Activated CD8-positive, alpha-beta T cell treated with anti-CD3 and anti-CD28 coated beads for 36 hours (primary cell): ENCODE measurements around the gene ZSWIM8. TPM values are rescaled to one million over a fixed set of nuclear protein-coding genes. Genes with fewer than 3 reads are reported as not detected.
"Not testable (repeated sequence)": the region's sequence is repeated elsewhere in the genome, so short reads cannot be mapped to it uniquely, and the experiment has no call there.

Experiments
- ATAC-seq: fragments of 200-7000 bp; cut with Tn5 transposase; one replicate; pipeline ENCODE4 v1.10.0; 2021; ENCODE audit warnings: mild to moderate bottlenecking, moderate library complexity
- CTCF ChIA-PET: fragments of 350-600 bp; sonication (Branson Sonifier 250); formaldehyde crosslinking; loops from one replicate; lab custom pipeline; 2021; ENCODE audit warnings: antibody characterized with exemption; lab: Charles Lee
- POLR2A ChIA-PET: fragments of 350-600 bp; sonication (Branson Sonifier 250); formaldehyde crosslinking; loops from one replicate; lab custom pipeline; 2021; ENCODE audit warnings: antibody characterized with exemption; lab: Charles Lee
- DNase-seq: peaks from one replicate; pipeline ENCODE4 v3.0.0-alpha.2; 2020
- H3K27ac Mint-ChIP-seq: one replicate; pipeline ENCODE4 v1.8.0; 2021; ENCODE audit warnings: mild to moderate bottlenecking, mixed read lengths
- H3K27me3 Mint-ChIP-seq: one replicate; pipeline ENCODE4 v1.8.0; 2021; ENCODE audit warnings: mixed read lengths
- H3K36me3 Mint-ChIP-seq: one replicate; pipeline ENCODE4 v1.8.0; 2021; ENCODE audit warnings: low read depth, mixed read lengths
- H3K4me1 Mint-ChIP-seq: one replicate; pipeline ENCODE4 v1.8.0; 2021; ENCODE audit warnings: low read depth, mixed read lengths
- H3K4me3 Mint-ChIP-seq: one replicate; pipeline ENCODE4 v1.8.0; 2021; ENCODE audit warnings: mild to moderate bottlenecking, moderate library complexity, mixed read lengths
- H3K9me3 Mint-ChIP-seq: one replicate; pipeline ENCODE4 v1.8.0; 2021; ENCODE audit warnings: mixed read lengths
- intact Hi-C: fragments of 100-400 bp; cut with micrococcal nuclease; formaldehyde crosslinking; loops from one replicate; pipeline ENCODE4 v1.10.0; 2022
- total RNA-seq, 2 experiments: library from RNA; stranded (reverse); gene quantifications; one replicate each; pipeline ENCODE4 v1.2.3, GENCODE V29; 2021
- TF ChIP-seq, protein P1 (sequence below): fragments of 200-600 bp; IDR thresholded peaks from one replicate; pipeline ENCODE4 v1.8.0; 2022; ENCODE audit warnings: antibody characterized with exemption, mild to moderate bottlenecking

ZSWIM8 gene
- total RNA-seq, 2 experiments from 2014 or later = 30.0 to 41.0 TPM

DNA sequence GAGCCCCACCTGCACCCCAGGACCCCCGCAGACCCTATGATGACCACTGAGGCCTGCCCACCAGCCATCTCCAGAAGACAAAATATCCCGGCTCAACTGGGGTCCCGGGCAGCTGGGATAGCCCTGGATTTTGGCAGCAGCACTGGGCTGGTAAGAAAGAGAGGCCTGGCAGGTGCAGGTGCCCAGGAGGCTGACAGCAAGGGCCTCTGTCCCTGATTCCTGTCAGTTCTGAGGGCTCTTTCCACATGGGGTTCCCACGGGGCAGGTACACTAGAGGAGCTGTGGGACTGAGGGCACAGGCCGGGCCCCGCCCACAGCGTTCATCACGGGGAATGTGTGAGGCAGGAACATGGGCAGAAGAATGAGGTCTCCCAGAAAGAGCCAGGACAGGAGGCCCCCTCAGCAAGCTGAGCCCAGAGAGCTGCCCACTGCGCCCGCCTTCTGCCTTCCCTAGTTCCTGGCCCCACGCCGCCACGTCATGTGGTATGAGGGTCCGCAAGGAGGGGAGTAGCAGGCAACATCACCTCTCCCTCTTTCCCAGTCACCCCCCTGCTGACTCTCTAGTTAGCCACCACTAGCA lies 38.8 kb downstream of the ZSWIM8 start:
- ChIA-PET POLR2A (no interaction called here), CTCF (interaction anchor here (0.9 kb wide), 1 partner anchor 295 kb away, joined by 3 read pairs; no protein-coding TSS in a partner anchor)
- Mint-ChIP-seq H3K36me3 (peaks cover 3% of the 10 kb centered on the region), H3K9me3 (no peaks in the 10 kb centered on the region), H3K27ac (no peak overlapping the region), H3K27me3 (no peaks in the 10 kb centered on the region), H3K4me3 (no peak overlapping the region), H3K4me1 (no peaks in the 10 kb centered on the region)
- DNase-seq = no peak
- intact Hi-C loops = no loop called here
- ATAC-seq = no peak
- TF ChIP-seq, protein P1, sequence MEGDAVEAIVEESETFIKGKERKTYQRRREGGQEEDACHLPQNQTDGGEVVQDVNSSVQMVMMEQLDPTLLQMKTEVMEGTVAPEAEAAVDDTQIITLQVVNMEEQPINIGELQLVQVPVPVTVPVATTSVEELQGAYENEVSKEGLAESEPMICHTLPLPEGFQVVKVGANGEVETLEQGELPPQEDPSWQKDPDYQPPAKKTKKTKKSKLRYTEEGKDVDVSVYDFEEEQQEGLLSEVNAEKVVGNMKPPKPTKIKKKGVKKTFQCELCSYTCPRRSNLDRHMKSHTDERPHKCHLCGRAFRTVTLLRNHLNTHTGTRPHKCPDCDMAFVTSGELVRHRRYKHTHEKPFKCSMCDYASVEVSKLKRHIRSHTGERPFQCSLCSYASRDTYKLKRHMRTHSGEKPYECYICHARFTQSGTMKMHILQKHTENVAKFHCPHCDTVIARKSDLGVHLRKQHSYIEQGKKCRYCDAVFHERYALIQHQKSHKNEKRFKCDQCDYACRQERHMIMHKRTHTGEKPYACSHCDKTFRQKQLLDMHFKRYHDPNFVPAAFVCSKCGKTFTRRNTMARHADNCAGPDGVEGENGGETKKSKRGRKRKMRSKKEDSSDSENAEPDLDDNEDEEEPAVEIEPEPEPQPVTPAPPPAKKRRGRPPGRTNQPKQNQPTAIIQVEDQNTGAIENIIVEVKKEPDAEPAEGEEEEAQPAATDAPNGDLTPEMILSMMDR = no peak

DNA sequence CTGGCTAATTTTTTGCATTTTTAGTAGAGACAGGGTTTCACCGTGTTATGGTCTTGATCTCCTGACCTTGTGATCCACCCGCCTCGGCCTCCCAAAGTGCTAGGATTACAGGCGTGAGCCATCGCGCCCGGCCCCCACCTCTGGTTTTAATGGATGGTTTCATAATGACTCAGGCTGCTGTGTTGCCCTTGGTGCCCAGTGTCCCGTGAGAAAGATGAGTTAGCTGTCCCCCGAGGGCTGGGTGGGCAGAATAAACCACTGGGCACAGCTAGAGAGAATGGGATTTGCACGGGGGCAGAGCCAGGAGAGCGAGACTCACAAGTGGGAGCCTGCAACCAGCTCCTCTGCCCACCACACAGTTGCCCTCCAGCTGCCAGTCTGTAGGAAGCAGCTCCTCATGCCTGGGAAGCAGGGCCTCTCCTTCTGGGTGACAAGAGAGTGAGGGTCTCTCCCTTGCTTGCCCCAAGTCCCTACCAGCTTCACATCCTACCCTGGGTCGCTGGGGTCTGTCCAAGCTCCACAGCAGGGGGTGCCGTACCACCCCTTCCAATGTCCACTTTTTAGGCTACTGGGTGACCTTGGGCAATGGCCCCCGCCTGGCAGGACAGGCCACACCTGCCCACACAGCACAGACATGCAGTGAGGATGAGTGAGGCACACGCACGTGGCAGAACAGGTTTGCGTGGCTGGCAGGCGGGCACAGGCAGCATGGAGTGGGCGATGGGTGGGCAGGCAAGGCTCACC lies 42.1 kb downstream of the ZSWIM8 start:
- CTCF ChIA-PET = interaction anchor here (1.1 to 2.3 kb wide), 3 partner anchors 11 to 113 kb away, joined by 3 to 7 read pairs (median 3); no protein-coding TSS in a partner anchor
- intact Hi-C loops = no loop called here
- Mint-ChIP-seq H3K27me3 (no peaks in the 10 kb centered on the region), H3K4me1 (no peaks in the 10 kb centered on the region), H3K27ac (no peak overlapping the region), H3K4me3 (no peak overlapping the region), H3K9me3 (no peaks in the 10 kb centered on the region), H3K36me3 (peaks cover 3% of the 10 kb centered on the region)
- TF ChIP-seq, protein P1 = no peak
- DNase-seq = no peak
- POLR2A ChIA-PET = interaction anchor here (0.7 kb wide), 1 partner anchor 13 kb away, joined by 3 read pairs; no protein-coding TSS in a partner anchor
- ATAC-seq = no peak

DNA sequence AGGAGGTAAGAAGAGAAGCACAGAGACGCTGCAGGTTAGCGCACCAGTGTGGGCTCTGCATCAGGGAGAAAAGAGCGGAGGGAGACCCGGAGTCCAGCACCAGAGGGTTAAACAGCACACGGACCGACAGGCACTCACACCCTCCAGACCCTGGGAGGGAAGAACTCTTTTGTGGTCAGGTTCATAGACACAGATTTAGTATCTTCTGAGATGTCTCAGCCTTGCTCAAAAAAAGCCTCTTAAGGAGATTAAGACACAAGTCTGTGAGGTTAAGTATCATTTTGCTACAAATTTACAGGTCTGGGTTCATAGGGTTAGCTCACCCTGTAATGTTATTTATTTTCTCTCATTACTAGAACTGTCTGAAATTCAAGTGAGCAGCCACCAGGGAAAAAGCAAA lies 42.8 kb downstream of the ZSWIM8 start:
- DNase-seq (no peak), ATAC-seq (no peak)
- no peaks in the 10 kb centered on the region for H3K9me3 Mint-ChIP-seq
- intact Hi-C loops = no loop called here
- H3K27me3 Mint-ChIP-seq = no peaks in the 10 kb centered on the region
- POLR2A ChIA-PET = interaction anchor here (0.7 kb wide), 1 partner anchor 12 kb away, joined by 3 read pairs; no protein-coding TSS in a partner anchor
- TF ChIP-seq, protein P1 = no peak
- H3K27ac Mint-ChIP-seq = no peak overlapping the region
- H3K4me3 Mint-ChIP-seq = no peak overlapping the region
- CTCF ChIA-PET = interaction anchor here (1.1 to 1.6 kb wide), 2 partner anchors 12 to 113 kb away, joined by 3 read pairs; no protein-coding TSS in a partner anchor
- no peaks in the 10 kb centered on the region for H3K4me1 Mint-ChIP-seq
- H3K36me3 Mint-ChIP-seq = peaks cover 3% of the 10 kb centered on the region

DNA sequence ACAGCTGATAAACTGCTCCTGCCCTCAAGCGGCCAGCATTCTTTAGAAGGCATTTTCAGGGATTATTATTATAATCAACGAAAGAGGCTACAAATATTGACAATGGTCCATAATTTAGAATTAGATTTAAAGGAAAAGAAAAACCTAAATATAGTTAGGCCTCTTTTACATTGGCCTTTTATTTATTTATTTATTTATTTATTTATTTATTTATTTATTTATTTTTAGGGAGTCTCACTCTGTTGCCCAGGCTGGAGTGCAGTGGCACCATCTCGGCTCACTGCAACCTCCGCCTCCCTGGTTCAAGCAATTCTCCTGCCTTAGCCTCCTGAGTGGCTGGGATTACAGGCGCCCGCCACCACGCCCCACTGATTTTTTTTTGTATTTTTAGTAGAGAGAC lies 43.7 kb downstream of the ZSWIM8 start:
- not testable (repeated sequence) for H3K4me3 Mint-ChIP-seq

DNA sequence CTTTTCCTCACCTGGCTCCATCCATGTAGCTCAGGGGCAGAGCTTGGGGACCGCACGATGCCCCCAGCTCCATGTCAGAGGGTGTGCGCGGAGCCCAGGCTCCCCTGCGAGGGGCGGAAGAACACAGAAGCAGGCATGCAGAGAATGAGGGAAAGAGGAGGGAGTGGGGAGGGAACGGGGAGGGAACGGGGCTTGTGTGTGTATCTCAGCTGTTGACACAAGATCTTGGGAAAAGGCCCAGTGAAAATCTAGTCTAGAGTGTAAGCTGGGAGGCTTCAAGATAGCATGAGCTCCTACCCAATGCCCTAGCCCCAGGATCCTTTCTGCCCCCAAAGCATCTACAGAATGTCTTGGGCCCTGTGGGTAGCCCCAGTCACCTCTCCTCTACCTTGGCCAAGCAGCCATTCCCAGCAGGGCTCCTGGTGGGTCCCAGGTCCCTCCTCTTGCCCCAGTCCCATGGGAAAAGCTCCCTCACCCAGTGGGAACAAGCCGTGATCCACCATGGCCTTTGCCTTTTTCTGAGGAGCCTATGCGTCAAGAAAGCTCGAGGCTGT lies 51.1 kb downstream of the ZSWIM8 start:
- Mint-ChIP-seq H3K27ac (no peak overlapping the region), H3K36me3 (peaks cover 5% of the 10 kb centered on the region), H3K4me3 (no peak overlapping the region), H3K9me3 (no peaks in the 10 kb centered on the region), H3K4me1 (no peaks in the 10 kb centered on the region), H3K27me3 (no peaks in the 10 kb centered on the region)
- ChIA-PET POLR2A (interaction anchor here (0.6 to 1.5 kb wide), 2 partner anchors 14 kb away, joined by 3 read pairs; no protein-coding TSS in a partner anchor), CTCF (interaction anchor here (0.8 to 4.6 kb wide), 4 partner anchors 8 to 104 kb away, joined by 4 to 13 read pairs (median 6); no protein-coding TSS in a partner anchor)
- intact Hi-C loops = no loop called here
- TF ChIP-seq, protein P1 = no peak
- no peak for ATAC-seq
- no peak for DNase-seq

More for the DNA sequence above, 43.7 kb downstream of the ZSWIM8 start:
- H3K27ac Mint-ChIP-seq, ATAC-seq, intact Hi-C loops, H3K36me3 Mint-ChIP-seq, H3K4me1 Mint-ChIP-seq, POLR2A ChIA-PET, DNase-seq, H3K9me3 Mint-ChIP-seq, H3K27me3 Mint-ChIP-seq: not testable (repeated sequence)
- CTCF ChIA-PET = interaction anchor here (1.6 to 2.4 kb wide), 2 partner anchors 13 to 51 kb away, joined by 3 to 5 read pairs; no protein-coding TSS in a partner anchor
